Fibroblast of upper back skin (primary cell): ENCODE measurements around the gene GAB2.

ENCODE experiments used
- DNase-seq: peaks from one replicate; pipeline ENCODE4 v3.0.0-alpha.2; 2013

Gene GAB2

GRCh38 chr11:78399136-78399535, 18.5 kb downstream of the GAB2 start:
- no peak for DNase-seq

GRCh38 chr11:78398715-78399114, 18.9 kb downstream of the GAB2 start:
- no peak for DNase-seq

- no peak for DNase-seq
These were observed 20.2 kb downstream of the GAB2 start for GRCh38 chr11:78397398-78397797.

GRCh38 chr11:78395597-78395996, 22.0 kb downstream of the GAB2 start:
- DNase-seq = no peak

- no peak for DNase-seq
These were observed 24.8 kb downstream of the GAB2 start for GRCh38 chr11:78392854-78393253.

GRCh38 chr11:78391424-78391823, 26.2 kb downstream of the GAB2 start:
- DNase-seq = no peak

GRCh38 chr11:78390809-78391208, 26.8 kb downstream of the GAB2 start:
- no peak for DNase-seq

GRCh38 chr11:78386215-78386941, 31.2 kb downstream of the GAB2 start:
- no peak for DNase-seq

GRCh38 chr11:78385205-78385604, 32.4 kb downstream of the GAB2 start:
- no peak for DNase-seq

GRCh38 chr11:78384231-78384630, 33.4 kb downstream of the GAB2 start:
- DNase-seq = no peak

- peak; percentile 50 for DNase-seq
These were observed 35.8 kb downstream of the GAB2 start for GRCh38 chr11:78381865-78382264.

- DNase-seq = peak; percentile 93
These were observed 37.0 kb downstream of the GAB2 start for GRCh38 chr11:78380615-78381051.

- peak; percentile 56 for DNase-seq
These were observed 38.5 kb downstream of the GAB2 start for GRCh38 chr11:78379039-78379670.

- DNase-seq = no peak
These were observed 39.8 kb downstream of the GAB2 start for GRCh38 chr11:78377625-78378418.

- DNase-seq = no peak
These were observed 40.8 kb downstream of the GAB2 start for GRCh38 chr11:78376858-78377257.

GRCh38 chr11:78374917-78375316, 42.7 kb downstream of the GAB2 start:
- no peak for DNase-seq

GRCh38 chr11:78373689-78374088, 43.9 kb downstream of the GAB2 start:
- no peak for DNase-seq

- no peak for DNase-seq
These were observed 45.4 kb downstream of the GAB2 start for GRCh38 chr11:78372114-78372768.

GRCh38 chr11:78371221-78371891, 46.3 kb downstream of the GAB2 start:
- no peak for DNase-seq

- DNase-seq = peak; percentile 17
These were observed 47.0 kb downstream of the GAB2 start for GRCh38 chr11:78370406-78371172.

- DNase-seq = peak; percentile 82
These were observed 52.2 kb downstream of the GAB2 start for GRCh38 chr11:78365381-78365792.
